IMR-90 (cell line): ENCODE data around the gene TPSB2. TPM values are rescaled to one million over a fixed set of nuclear protein-coding genes. Genes with fewer than 3 reads are reported as not detected.

Source experiments
- ATAC-seq: fragments of 200-7000 bp; cut with Tn5 transposase; 2 replicates; pipeline ENCODE4 v1.9.1; 2020; ENCODE audit warnings: low read depth, mild to moderate bottlenecking, moderate library complexity
- BruUV-seq: library from RNA; stranded (reverse); fragments of 400-500 nt; replicated peaks from 2 replicates; lab custom pipeline; 2021; lab: Mats Ljungman, UMichigan
- CTCF ChIA-PET: fragments of 300-600 bp; formaldehyde crosslinking; extraction: SDS; loops from one replicate; lab custom pipeline; 2021; ENCODE audit warnings: antibody characterized with exemption; lab: Yijun Ruan, JAX
- POLR2A ChIA-PET: fragments of 300-600 bp; sonication (Branson Sonifier 250); formaldehyde crosslinking; loops from one replicate; lab custom pipeline; 2022; ENCODE audit warnings: antibody characterized with exemption; ENCODE audit not compliant: unreplicated experiment; lab: Charles Lee
- DNase-seq: peaks from one replicate; pipeline ENCODE4 v3.0.0; 2013
- H2AFZ ChIP-seq: replicated peaks from 2 replicates; pipeline ENCODE3; 2013; ENCODE audit warnings: low read length, mild to moderate bottlenecking; ENCODE audit not compliant: poor library complexity
- H2AK5ac ChIP-seq: 2 replicates; pipeline ENCODE4 v1.6.1; 2013; ENCODE audit warnings: low read depth, low read length, inconsistent platforms
- H2AK9ac ChIP-seq: replicated peaks from 2 replicates; pipeline ENCODE3; 2013; ENCODE audit warnings: mild to moderate bottlenecking, low read depth, low read length, moderate library complexity; ENCODE audit not compliant: poor library complexity
- H2BK120ac ChIP-seq: 2 replicates; pipeline ENCODE4 v1.6.1; 2013; ENCODE audit warnings: low read depth, low read length, inconsistent platforms
- H2BK15ac ChIP-seq: 3 replicates; pipeline ENCODE4 v1.6.1; 2013; ENCODE audit warnings: low read depth, low read length, inconsistent platforms
- H2BK20ac ChIP-seq: 2 replicates; pipeline ENCODE4 v1.6.1; 2013; ENCODE audit warnings: low read depth, mild to moderate bottlenecking, inconsistent platforms, low read length, moderate library complexity
- H2BK5ac ChIP-seq: 2 replicates; pipeline ENCODE4 v1.6.1; 2013; ENCODE audit warnings: mild to moderate bottlenecking, low read depth, low read length, inconsistent platforms; ENCODE audit not compliant: poor library complexity, severe bottlenecking
- H3K14ac ChIP-seq: replicated peaks from 2 replicates; pipeline ENCODE4 v1.6.1; 2013; ENCODE audit warnings: low read depth, low read length, inconsistent platforms
- H3K18ac ChIP-seq: 2 replicates; pipeline ENCODE4 v1.6.1; 2013; ENCODE audit warnings: low read depth, low read length, control low read depth
- H3K23ac ChIP-seq: 2 replicates; pipeline ENCODE4 v1.6.1; 2013; ENCODE audit warnings: low read depth, low read length, inconsistent platforms
- H3K27ac ChIP-seq: 2 replicates; pipeline ENCODE4 v1.5.1; 2013; ENCODE audit warnings: mild to moderate bottlenecking, control low read depth, low read length; ENCODE audit not compliant: insufficient read depth
- H3K27me3 ChIP-seq: 2 replicates; pipeline ENCODE4 v1.6.1; 2013; ENCODE audit warnings: low read length; ENCODE audit not compliant: control insufficient read depth, insufficient read depth
- H3K36me3 ChIP-seq: 2 replicates; pipeline ENCODE4 v1.6.1; 2013; ENCODE audit warnings: low read length, mixed read lengths; ENCODE audit not compliant: control insufficient read depth, insufficient read depth
- H3K4ac ChIP-seq: 2 replicates; pipeline ENCODE4 v1.6.1; 2013; ENCODE audit warnings: low read depth, low read length, inconsistent platforms
- H3K4me1 ChIP-seq: 2 replicates; pipeline ENCODE4 v1.6.1; 2013; ENCODE audit warnings: low read length, mixed read lengths; ENCODE audit not compliant: control insufficient read depth, insufficient read depth
- H3K4me2 ChIP-seq: 2 replicates; pipeline ENCODE4 v1.6.1; 2013; ENCODE audit warnings: low read depth, mild to moderate bottlenecking, control low read depth, low read length, moderate library complexity
- H3K4me3 ChIP-seq: 2 replicates; pipeline ENCODE4 v1.5.1; 2013; ENCODE audit warnings: low read depth, mild to moderate bottlenecking, control low read depth, low read length, moderate library complexity; ENCODE audit not compliant: insufficient read depth
- H3K56ac ChIP-seq: 2 replicates; pipeline ENCODE4 v1.6.1; 2013; ENCODE audit warnings: low read length, inconsistent platforms; ENCODE audit not compliant: insufficient read depth; ENCODE audit errors: extremely low read depth
- H3K79me1 ChIP-seq, 2 experiments: 2 replicates each; pipeline ENCODE4 v1.6.1; 2013; ENCODE audit warnings: low read length in 2 of 2, inconsistent platforms in 1 of 2, low read depth in 1 of 2
- H3K9ac ChIP-seq: 2 replicates; pipeline ENCODE4 v1.6.1; 2013; ENCODE audit warnings: low read depth, low read length, control low read depth
- H3K9me1 ChIP-seq: 2 replicates; pipeline ENCODE4 v1.6.1; 2013; ENCODE audit warnings: low read length, inconsistent platforms; ENCODE audit not compliant: insufficient read depth
- H3K9me3 ChIP-seq: 2 replicates; pipeline ENCODE4 v1.6.1; 2013; ENCODE audit warnings: low read length; ENCODE audit not compliant: control insufficient read depth, insufficient read depth
- H4K20me1 ChIP-seq: 2 replicates; pipeline ENCODE4 v1.6.1; 2013; ENCODE audit warnings: low read length, inconsistent platforms; ENCODE audit not compliant: insufficient read depth
- H4K5ac ChIP-seq: 2 replicates; pipeline ENCODE4 v1.6.1; 2013; ENCODE audit warnings: mild to moderate bottlenecking, low read depth, low read length, control low read depth
- H4K8ac ChIP-seq, 2 experiments: 2 replicates each; pipeline ENCODE4 v1.6.1; 2013; ENCODE audit warnings: low read depth in 2 of 2, low read length in 2 of 2, control low read depth in 1 of 2, inconsistent platforms in 1 of 2
- H4K91ac ChIP-seq: 2 replicates; pipeline ENCODE4 v1.6.1; 2013; ENCODE audit warnings: low read depth, low read length, inconsistent platforms; ENCODE audit not compliant: insufficient read depth
- BHLHE40 ChIP-seq: fragments of 150-350 bp; IDR thresholded peaks from 2 replicates; pipeline ENCODE4 v1.6.1; 2016; ENCODE audit warnings: mild to moderate bottlenecking, low read depth, low read length
- CEBPB ChIP-seq: IDR thresholded peaks from 2 replicates; pipeline ENCODE4 v1.6.1; 2012; ENCODE audit warnings: low read depth, low read length, improper control_type of control experiment
- CHD1 ChIP-seq: IDR thresholded peaks from 2 replicates; pipeline ENCODE4 v1.6.1; 2012; ENCODE audit warnings: low read depth, low read length, improper control_type of control experiment
- MAZ ChIP-seq: IDR thresholded peaks from 2 replicates; pipeline ENCODE4 v1.6.1; 2012; ENCODE audit warnings: low read depth, mild to moderate bottlenecking, low read length, improper control_type of control experiment, moderate library complexity, borderline replicate concordance
- MXI1 ChIP-seq: IDR thresholded peaks from 2 replicates; pipeline ENCODE4 v1.6.1; 2012; ENCODE audit warnings: low read depth, mild to moderate bottlenecking, low read length, moderate library complexity, borderline replicate concordance
- NFE2L2 ChIP-seq: fragments of 150-350 bp; IDR thresholded peaks from 2 replicates; pipeline ENCODE4 v1.6.1; 2016; ENCODE audit warnings: low read depth, mild to moderate bottlenecking, low read length
- RAD21 ChIP-seq: IDR thresholded peaks from 2 replicates; pipeline ENCODE4 v1.6.1; 2012; ENCODE audit warnings: low read length, improper control_type of control experiment
- RCOR1 ChIP-seq: IDR thresholded peaks from 2 replicates; pipeline ENCODE4 v1.6.1; 2012; ENCODE audit warnings: mild to moderate bottlenecking, low read length, improper control_type of control experiment; ENCODE audit not compliant: insufficient replicate concordance
- SMC3 ChIP-seq: fragments of 150-350 bp; IDR thresholded peaks from 2 replicates; pipeline ENCODE4 v1.6.1; 2016; ENCODE audit warnings: low read depth, mild to moderate bottlenecking, antibody characterized with exemption, low read length, moderate library complexity
- WGBS, 2 experiments: methylation state at CpG; one replicate each; pipeline versions ENCODE4 v1.1.5 to v1.1.7; 2013; ENCODE audit warnings: missing lambda C conversion rate in 2 of 2; ENCODE audit not compliant: insufficient read length in 1 of 2; ENCODE audit errors: extremely low coverage in 2 of 2; 5-methylcytosine and 5-hydroxymethylcytosine counted together
- dilution Hi-C: fragments of 300-500 bp; cut with HindIII; formaldehyde crosslinking; loops from one replicate; pipeline ENCODE4 v1.14.3; 2018; ENCODE audit warnings: low sequenced_read_pairs; ENCODE audit not compliant: unreplicated experiment
- in situ Hi-C: fragments of 300-500 bp; cut with MboI; formaldehyde crosslinking; loops from 3 replicates; pipeline ENCODE4 v1.14.3; 2019; ENCODE audit warnings: low sequenced_read_pairs, inconsistent platforms, mixed read lengths
- intact Hi-C: fragments of 100-400 bp; cut with micrococcal nuclease; formaldehyde crosslinking; loops from 2 replicates; pipeline ENCODE4 v1.10.0; 2022
- polyA plus RNA-seq, 3 experiments: library from polyadenylated mRNA; depleted of rRNA; stranded (reverse); fragments of >200 nt; gene quantifications; 2 replicates each; pipeline ENCODE4 v1.2.3, GENCODE V29; 2012; ENCODE audit warnings: low replicate concordance in 1 of 3
- total RNA-seq: library from RNA; depleted of rRNA; stranded (reverse); fragments of >200 nt; gene quantifications from 2 replicates; pipeline ENCODE4 v1.2.3, GENCODE V29; 2012
- TF ChIP-seq, protein P1 (sequence below): fragments of 150-350 bp; IDR thresholded peaks from 2 replicates; pipeline ENCODE4 v1.6.1; 2016; ENCODE audit warnings: low read depth, mild to moderate bottlenecking, low read length, moderate library complexity, borderline replicate concordance
- TF ChIP-seq, protein P2 (sequence below): conservative IDR thresholded peaks from 2 replicates; pipeline ENCODE4 v1.5.1; 2012; ENCODE audit warnings: mild to moderate bottlenecking, low read depth, low read length, improper control_type of control experiment

The TPSB2 gene
- total and polyA plus RNA-seq, 2 of the 4 experiments (the other 2 are of a cell fraction), result not detected

DNA sequence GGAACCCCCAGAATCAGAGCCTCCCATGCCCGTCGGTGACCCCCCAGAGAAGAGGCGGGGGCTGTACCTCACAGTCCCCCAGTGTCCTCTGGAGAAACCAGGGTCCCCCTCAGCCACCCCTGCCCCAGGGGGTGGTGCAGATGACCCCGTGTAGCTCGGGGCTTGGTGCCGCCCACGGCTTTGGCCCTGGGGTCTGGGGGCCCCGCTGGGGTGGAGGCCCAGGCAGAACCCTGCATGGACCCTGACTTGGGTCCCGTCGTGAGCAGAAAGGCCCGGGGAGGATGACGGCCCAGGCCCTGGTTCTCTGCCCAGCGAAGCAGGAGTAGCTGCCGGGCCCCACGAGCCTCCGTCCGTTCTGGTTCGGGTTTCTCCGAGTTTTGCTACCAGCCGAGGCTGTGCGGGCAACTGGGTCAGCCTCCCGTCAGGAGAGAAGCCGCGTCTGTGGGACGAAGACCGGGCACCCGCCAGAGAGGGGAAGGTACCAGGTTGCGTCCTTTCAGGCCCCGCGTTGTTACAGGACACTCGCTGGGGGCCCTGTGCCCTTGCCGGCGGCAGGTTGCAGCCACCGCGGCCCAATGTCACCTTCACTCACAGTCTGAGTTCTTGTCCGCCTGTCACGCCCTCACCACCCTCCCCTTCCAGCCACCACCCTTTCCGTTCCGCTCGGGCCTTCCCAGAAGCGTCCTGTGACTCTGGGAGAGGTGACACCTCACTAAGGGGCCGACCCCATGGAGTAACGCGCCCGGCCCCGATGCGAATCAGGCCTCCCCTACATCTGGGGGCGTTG, 8.9 kb downstream of the TPSB2 start (continued):
- TF ChIP-seq, protein P1, sequence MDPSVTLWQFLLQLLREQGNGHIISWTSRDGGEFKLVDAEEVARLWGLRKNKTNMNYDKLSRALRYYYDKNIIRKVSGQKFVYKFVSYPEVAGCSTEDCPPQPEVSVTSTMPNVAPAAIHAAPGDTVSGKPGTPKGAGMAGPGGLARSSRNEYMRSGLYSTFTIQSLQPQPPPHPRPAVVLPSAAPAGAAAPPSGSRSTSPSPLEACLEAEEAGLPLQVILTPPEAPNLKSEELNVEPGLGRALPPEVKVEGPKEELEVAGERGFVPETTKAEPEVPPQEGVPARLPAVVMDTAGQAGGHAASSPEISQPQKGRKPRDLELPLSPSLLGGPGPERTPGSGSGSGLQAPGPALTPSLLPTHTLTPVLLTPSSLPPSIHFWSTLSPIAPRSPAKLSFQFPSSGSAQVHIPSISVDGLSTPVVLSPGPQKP, result no peak

DNA sequence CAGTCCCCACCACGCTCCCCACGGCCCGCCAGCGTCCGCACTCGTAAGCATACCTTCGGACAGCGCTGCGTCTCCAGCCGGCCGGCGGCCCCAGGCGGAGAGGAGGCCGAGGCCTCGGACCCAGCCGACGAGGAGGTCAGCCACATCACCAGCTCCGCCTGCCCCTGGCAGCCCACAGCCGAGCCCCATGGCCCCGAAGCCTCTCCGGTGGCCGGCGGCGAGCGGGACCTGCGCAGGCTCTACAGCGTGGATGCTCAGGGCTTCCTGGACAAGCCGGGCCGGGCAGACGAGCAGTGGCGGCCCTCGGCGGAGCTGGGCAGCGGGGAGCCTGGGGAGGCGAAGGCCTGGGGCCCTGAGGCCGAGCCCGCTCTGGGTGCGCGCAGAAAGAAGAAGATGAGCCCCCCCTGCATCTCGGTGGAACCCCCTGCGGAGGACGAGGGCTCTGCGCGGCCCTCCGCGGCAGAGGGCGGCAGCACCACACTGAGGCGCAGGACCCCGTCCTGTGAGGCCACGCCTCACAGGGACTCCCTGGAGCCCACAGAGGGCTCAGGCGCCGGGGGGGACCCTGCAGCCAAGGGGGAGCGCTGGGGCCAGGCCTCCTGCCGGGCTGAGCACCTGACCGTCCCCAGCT, 9.8 kb downstream of the TPSB2 start:
- Histone ChIP-seq H3K9me1 (no peaks in the 10 kb centered on the region), H3K18ac (no peak overlapping the region), H2BK120ac (no peak overlapping the region), H3K27ac (no peak overlapping the region), H4K20me1 (no peaks in the 10 kb centered on the region), H3K9ac (no peak overlapping the region), H3K4me3 (no peak overlapping the region), H3K14ac (no peak overlapping the region), H3K56ac (no peak overlapping the region), H2BK5ac (no peak overlapping the region), H3K4ac (no peak overlapping the region), H4K91ac (no peak overlapping the region), H4K5ac (no peak overlapping the region), H2BK20ac (no peak overlapping the region), H3K4me1 (no peaks in the 10 kb centered on the region), H4K8ac (no peak overlapping the region), H3K4me2 (no peak overlapping the region), H3K9me3 (no peaks in the 10 kb centered on the region), H2AK5ac (no peak overlapping the region), H3K27me3 (no peaks in the 10 kb centered on the region), H2BK15ac (no peak overlapping the region), H2AFZ (no peak overlapping the region), H3K23ac (no peak overlapping the region), H2AK9ac (no peak overlapping the region), H3K79me1 (no peaks in the 10 kb centered on the region), H3K36me3 (peaks cover 2% of the 10 kb centered on the region; the same call in 1 of the 2 replicates)
- 88% methylated on average over 18 of the region's 55 CpGs; no CpG with 5 or more reads in 1 of the 2 experiments for WGBS, 2 experiments
- in situ Hi-C loops (loop anchor here (25.0 kb wide), 1 partner anchor 408 kb away; the partner anchor contains the start of gene GNG13), intact Hi-C loops (no loop called here), dilution Hi-C loops (no loop called here)
- CTCF ChIA-PET, result no interaction called here
- POLR2A ChIA-PET, result no interaction called here
- no peak for DNase-seq
- no peak for ATAC-seq
- no TSS peak for BruUV-seq
- TF ChIP-seq CHD1, result no peak
- no peak for TF ChIP-seq RAD21
- no peak for TF ChIP-seq NFE2L2
- no peak for TF ChIP-seq BHLHE40
- TF ChIP-seq MXI1, result no peak
- no peak for TF ChIP-seq SMC3
- TF ChIP-seq, protein P2, sequence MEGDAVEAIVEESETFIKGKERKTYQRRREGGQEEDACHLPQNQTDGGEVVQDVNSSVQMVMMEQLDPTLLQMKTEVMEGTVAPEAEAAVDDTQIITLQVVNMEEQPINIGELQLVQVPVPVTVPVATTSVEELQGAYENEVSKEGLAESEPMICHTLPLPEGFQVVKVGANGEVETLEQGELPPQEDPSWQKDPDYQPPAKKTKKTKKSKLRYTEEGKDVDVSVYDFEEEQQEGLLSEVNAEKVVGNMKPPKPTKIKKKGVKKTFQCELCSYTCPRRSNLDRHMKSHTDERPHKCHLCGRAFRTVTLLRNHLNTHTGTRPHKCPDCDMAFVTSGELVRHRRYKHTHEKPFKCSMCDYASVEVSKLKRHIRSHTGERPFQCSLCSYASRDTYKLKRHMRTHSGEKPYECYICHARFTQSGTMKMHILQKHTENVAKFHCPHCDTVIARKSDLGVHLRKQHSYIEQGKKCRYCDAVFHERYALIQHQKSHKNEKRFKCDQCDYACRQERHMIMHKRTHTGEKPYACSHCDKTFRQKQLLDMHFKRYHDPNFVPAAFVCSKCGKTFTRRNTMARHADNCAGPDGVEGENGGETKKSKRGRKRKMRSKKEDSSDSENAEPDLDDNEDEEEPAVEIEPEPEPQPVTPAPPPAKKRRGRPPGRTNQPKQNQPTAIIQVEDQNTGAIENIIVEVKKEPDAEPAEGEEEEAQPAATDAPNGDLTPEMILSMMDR, result no peak
- TF ChIP-seq CEBPB, result no peak
- no peak for TF ChIP-seq RCOR1
- no peak for TF ChIP-seq MAZ
